ENCODE measurements around the gene NTMT1.

DNA sequence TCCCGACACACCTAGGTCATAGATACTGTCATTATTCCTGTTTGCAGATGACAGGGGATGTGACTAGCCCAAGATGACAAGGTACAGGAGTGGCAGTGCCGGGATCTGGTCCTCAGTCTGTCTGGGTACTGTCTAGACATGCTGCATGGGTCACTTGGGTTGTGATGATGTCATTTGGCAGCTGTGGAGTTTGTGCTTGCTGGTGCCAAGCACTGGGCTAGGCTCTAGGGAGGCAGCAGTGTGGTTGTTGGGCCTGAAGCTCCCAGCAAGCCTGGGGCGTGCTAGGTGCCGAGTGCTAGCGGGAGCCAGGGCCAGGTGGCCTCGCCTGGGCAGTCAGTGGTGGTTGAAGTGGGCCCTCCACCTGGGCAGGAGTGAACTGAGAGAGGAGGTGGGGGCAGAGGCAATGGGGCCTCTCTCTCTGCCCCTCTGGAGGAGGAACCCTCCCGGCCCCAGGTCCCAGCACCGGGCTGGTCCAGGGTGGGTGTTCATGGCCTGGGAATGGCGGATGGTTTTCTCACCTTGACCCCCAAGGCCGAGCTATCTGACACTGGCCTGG is 24.8 kb downstream of the NTMT1 start:
- TF ChIP-seq, protein P1, sequence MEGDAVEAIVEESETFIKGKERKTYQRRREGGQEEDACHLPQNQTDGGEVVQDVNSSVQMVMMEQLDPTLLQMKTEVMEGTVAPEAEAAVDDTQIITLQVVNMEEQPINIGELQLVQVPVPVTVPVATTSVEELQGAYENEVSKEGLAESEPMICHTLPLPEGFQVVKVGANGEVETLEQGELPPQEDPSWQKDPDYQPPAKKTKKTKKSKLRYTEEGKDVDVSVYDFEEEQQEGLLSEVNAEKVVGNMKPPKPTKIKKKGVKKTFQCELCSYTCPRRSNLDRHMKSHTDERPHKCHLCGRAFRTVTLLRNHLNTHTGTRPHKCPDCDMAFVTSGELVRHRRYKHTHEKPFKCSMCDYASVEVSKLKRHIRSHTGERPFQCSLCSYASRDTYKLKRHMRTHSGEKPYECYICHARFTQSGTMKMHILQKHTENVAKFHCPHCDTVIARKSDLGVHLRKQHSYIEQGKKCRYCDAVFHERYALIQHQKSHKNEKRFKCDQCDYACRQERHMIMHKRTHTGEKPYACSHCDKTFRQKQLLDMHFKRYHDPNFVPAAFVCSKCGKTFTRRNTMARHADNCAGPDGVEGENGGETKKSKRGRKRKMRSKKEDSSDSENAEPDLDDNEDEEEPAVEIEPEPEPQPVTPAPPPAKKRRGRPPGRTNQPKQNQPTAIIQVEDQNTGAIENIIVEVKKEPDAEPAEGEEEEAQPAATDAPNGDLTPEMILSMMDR (IDR thresholded peaks at IDR 0.05; ENCODE audit: low read length): no peak
- TF ChIP-seq EZH2 (IDR thresholded peaks at IDR 0.05; ENCODE audit: borderline replicate concordance, low read length): no peak
